GM19328 (cell line): ENCODE measurements around the gene ARL8B.
"Not testable (repeated sequence)": the region's sequence is repeated elsewhere in the genome, so short reads cannot be mapped to it uniquely, and the experiment has no call there.

Source experiments
- ATAC-seq: cut with Tn5 transposase; IDR thresholded peaks from one replicate; pipeline ENCODE4 v1.9.1; 2021; ENCODE audit warnings: mild to moderate bottlenecking, moderate library complexity; ENCODE audit not compliant: unreplicated experiment

ARL8B gene

DNA sequence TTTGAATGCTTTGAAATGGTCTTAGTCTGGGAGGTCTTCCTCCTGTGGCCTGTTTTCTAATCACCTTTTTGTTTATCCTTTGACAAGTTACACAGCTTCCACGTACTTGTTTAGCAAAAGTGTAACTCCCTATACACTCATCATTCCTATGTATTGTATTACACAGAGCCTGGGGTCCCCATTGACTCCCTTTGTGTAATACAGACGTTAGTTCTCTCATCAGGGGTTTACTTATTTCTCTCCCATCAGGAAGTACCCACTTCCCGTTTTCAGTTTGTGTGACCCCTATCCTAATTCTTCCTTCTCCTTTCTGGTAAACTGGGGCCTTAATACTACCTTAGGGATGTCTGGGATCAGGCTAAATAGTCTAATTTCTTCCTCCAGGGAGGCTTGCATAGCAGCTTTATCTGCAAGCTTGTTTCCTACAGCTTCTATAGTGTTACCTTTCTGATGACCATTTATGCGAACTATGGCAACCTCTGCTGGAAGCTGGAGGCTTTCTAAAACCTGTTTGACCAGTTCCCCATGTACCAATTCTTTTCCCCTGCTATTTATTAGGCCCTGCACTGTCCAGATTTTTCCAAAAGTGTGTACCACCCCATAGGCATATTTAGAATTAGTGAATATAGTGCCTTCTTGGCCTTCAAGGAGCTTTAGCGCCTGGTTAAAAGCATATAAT is 22.4 kb downstream of the ARL8B start:
- no peak for ATAC-seq

DNA sequence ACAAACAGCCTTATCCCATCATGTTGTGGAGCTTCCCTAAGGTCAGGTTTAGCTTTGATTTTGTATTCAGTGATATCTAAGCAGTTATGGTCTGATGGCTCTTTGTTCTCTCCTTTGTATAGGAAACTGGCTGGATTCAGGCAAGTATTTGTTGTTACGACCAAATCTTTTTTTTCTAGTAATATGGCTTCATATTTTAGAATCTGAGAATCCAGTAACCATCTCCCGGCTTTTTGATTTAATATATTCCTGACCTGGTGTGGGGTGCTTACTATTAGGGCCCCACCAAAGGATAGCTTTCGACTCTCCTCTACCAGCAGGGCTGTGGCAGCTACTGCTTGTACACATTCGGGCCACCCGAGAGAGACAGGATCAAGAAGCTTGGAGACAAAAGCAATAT is 23.0 kb downstream of the ARL8B start:
- no peak for ATAC-seq

- not testable (repeated sequence) for ATAC-seq
These were observed 25.1 kb downstream of the ARL8B start for GRCh38 chr3:5147152-5147551.

DNA sequence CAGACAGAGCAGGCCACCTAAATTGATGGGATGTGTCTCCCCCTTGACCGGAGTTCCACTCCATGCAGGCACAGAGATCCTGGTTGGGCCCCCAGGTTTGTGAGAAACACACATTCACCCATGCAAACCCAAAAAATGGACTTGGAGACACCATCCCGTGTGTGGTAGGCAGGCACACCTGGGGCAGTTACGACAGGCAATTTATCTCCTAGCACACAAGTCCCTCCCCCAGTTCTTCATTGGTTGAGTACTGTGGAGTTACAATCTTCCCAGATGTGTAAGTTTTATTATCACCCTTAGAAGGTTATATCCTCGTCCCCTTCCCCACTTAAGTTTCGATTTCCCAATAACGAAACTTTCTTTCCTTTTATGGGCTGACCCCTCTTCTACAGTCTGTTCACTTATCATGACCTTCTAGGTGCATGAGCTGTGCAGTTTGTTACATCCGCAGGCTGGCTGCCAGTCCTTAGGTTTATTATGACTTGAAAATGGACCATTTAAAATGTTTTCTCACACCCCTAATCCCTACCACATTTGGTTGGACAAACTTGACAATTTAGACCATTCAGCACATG is 27.3 kb downstream of the ARL8B start:
- ATAC-seq, result no peak

GRCh38 chr3:5151586-5151985 is 29.5 kb downstream of the ARL8B start:
- peak; percentile 66 for ATAC-seq

GRCh38 chr3:5153074-5153473 is 31.0 kb downstream of the ARL8B start:
- ATAC-seq, result no peak

GRCh38 chr3:5155241-5155640 is 33.1 kb downstream of the ARL8B start:
- no peak for ATAC-seq

- ATAC-seq, result no peak
These were observed 38.2 kb downstream of the ARL8B start for GRCh38 chr3:5160321-5160720.

DNA sequence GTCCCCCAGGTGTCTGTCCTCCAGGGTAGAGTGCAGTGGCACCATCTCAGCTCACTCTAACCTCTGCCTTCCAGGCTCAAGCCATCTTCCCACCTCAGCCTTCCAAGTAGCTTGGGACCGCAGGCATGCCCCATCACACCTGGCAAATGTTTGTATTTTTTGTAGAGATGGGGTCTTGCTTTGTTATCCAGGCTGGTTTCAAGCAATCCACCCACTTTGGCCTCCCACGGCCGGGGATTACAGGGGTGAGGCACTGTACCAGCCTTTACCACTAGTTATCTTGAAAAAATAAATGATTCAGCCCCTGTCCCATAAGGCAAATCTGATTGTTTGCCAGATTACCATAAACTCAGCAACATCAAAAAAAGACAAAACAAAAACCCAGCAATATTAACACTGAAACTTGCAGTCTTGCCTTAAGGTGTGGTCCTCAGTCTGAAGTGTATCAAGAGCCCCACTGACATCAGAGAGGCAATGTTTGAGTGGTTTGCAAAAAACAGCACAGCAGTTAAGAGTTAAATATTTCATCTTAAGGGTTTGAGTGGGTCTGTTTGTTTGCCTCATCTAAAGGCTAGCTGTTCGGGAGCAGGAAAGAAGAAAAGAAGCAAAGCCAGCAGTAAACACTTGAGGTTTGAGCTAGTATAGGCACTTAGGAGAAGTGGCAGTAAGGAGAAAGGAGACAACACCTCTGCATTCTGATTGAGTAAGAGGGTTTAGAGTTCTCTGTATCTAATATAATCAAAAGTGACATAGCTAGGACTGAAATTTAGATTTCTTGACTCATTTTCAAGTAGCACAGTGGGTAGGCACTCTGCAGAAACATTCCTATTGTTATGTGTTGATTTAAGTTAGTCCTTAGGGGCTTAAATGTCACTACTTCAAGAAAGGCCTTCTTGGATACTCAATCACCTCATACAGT is 39.1 kb downstream of the ARL8B start:
- ATAC-seq, result no peak

DNA sequence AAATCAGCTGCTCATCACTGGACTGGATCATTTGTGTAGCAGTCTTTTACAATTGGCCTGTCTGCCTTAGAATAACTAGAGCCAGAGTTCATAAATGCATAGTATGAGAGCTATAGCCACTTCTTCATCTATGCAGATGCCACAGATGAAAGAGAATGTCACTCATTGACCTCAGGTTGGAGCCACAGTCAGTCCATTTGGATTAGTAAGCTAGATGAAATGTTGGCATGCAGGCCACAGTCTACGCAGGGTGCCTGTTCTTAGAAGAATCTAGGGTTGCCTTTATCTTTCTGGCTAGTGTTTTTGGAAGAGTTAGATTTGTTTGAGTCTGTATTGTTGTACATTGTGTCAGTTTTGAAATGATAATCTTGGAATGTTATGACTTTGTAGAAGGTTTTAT is 40.0 kb downstream of the ARL8B start:
- no peak for ATAC-seq

GRCh38 chr3:5165698-5166097 is 43.6 kb downstream of the ARL8B start:
- ATAC-seq, result no peak

GRCh38 chr3:5166846-5167245 is 44.8 kb downstream of the ARL8B start:
- ATAC-seq, result no peak

DNA sequence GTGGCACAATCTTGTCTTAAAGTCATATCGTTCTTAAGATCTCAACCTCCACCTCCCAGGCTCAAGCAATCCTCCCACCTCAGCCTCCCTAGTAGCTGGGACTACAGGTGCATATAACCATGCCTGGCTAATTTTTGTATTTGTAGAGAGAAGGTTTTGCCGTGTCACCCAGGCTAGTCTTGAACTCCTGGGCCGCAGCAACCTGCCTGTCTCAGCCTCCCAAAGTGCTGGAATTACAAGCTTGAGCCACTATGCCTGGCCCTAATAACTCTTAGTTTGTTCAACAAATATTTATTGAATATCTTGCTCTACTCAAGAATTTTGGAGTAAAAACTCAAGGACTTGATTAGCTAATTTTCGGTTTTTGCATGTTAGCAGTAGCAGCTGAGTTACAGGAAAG is 46.0 kb downstream of the ARL8B start:
- ATAC-seq, result no peak

GRCh38 chr3:5169807-5170206 is 47.7 kb downstream of the ARL8B start:
- ATAC-seq, result no peak

DNA sequence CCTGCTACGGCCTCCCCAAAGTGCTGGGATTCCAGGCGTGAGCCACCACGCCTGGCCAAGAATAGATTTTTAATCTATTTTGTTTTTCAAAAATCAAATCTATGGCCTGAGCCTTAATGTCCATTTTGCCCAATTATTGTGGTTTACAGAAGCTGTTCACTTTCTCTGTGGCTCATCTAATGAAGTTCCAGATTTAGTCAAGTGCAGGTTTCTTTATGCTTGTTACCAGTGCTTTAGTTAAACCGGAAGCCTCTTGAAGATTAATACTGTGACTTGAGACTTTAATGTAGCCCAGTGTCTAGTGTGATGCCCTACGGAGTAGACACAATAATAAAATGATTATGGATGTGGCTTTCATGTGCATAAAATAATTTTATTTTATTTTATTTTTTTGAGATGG is 48.9 kb downstream of the ARL8B start:
- ATAC-seq, result no peak

DNA sequence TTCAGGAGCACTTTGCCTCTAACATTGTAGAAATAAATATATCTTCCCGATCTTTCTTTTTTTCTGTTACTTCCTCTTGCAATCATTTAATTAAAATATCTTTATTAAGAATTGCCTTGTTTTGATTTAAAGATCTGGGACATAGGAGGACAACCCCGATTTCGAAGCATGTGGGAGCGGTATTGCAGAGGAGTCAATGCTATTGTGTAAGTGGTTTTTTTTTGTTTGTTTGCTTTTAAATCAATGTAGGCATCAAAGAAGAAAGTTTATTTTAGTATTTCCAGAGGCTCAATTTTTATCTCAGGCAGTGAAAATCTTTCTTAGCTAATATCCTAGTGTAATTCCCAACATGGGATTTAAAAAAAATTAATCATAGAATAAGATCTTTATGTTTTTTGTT is 49.9 kb downstream of the ARL8B start:
- ATAC-seq, result no peak

DNA sequence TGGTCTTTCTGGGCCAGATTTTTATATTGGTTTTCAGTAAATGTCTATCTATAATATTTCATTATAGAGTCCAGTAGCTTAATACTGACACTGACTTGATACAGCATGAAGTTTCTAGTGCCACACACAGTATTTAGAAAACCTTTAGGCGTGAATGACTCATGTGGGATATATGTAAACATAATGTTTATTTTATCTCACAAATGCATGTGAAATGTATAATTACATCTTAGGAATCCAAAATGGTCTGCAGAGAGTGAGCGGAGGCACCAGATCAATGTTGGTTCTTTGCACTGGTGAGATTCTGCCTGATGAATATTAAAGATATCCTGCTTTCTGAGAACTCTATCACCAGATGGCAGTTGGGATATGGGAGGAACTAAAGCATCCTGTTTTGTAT is 56.9 kb downstream of the ARL8B start:
- ATAC-seq, result not testable (repeated sequence)

GRCh38 chr3:5181469-5182141 is 59.5 kb downstream of the ARL8B start:
- ATAC-seq, result peak; percentile 73

DNA sequence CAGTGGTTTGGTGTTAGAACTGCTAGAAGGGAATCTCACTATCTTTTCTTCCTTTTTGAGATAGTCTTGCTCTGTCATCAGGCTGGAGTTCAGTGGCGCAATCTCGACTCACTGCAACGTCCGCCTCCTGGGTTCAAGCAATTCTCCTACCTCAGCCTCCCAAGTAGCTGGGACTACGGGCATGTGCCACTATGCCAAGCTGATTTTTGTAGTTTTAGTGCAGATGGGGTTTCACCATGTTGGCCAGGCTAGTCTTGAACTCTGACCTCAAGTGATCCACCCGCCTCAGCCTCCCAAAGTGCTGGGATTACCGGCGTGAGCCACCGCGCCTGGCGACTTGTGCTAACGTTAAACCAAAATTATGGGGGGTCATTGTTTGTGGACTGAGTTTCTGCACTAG is 61.6 kb downstream of the ARL8B start:
- ATAC-seq, result not testable (repeated sequence)

DNA sequence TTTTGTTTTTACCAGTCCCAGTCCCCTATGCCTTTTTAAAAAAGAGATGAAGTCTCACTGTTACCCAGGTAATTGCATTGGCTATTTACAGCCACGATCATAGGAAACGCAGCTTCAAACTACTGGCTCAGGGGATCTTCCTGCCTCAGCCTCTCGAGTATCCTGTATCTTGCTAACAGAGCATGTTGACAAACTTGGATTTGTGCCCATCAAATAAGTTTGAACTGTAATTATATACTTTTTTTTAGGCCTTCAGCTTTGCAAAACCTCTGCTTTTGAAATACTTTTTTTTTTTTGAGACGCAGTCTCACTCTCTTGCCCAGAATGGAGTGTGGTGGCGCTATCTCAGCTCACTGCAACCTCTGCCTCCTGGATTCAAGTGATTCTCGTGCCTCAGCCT is 62.4 kb downstream of the ARL8B start:
- ATAC-seq, result no peak

DNA sequence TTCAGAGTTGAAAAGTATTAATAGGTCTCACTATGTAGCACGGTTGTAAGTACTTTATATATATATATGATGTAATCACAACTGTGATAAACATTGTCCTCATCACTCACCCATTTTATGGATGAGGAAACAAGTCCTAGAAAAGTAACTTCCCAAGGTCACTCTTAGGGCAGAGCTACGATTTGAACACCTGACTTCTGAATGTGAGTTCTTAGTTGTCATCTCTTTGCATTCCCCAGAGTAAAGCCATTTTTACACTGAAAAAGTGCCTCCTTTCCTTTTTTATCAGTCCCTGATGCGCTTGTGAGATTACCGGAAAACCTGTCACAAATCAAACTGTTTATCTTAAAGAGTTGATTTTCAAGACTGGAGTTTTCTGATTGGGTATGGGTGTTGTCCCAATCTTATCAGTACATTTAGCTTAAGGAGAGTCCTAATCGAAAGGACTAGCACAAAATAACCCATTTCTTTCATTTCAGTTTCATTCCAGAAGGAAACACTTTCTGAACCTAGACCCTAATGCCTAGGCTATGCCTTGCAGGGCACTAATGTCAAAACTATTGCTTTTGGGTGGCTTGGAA is 63.1 kb downstream of the ARL8B start:
- ATAC-seq, result no peak
